Hepatocyte (in vitro differentiated cells): ENCODE measurements around the gene UBASH3A. TPM values are rescaled to one million over a fixed set of nuclear protein-coding genes. Genes with fewer than 3 reads are reported as not detected.

Experiments
- DNase-seq: peaks from one replicate; pipeline ENCODE4 v3.0.0-alpha.2; 2016; ENCODE audit warnings: low spot score
- H2AFZ ChIP-seq: fragments of 200-600 bp; sonication (generic); 2 replicates; pipeline ENCODE4 v1.6.0; 2016; ENCODE audit warnings: antibody characterized with exemption, mild to moderate bottlenecking
- H3K27ac ChIP-seq: fragments of 200-600 bp; sonication (generic); 2 replicates; pipeline ENCODE4 v1.5.1; 2016; ENCODE audit warnings: mild to moderate bottlenecking
- H3K27me3 ChIP-seq: fragments of 200-600 bp; sonication (generic); 2 replicates; pipeline ENCODE4 v1.6.1; 2016
- H3K36me3 ChIP-seq: fragments of 200-600 bp; sonication (generic); replicated peaks from 2 replicates; pipeline ENCODE4 v1.5.1; 2016; ENCODE audit warnings: low read depth; ENCODE audit not compliant: insufficient read depth
- H3K4me1 ChIP-seq: fragments of 200-600 bp; sonication (generic); 2 replicates; pipeline ENCODE4 v1.5.1; 2016; ENCODE audit warnings: mild to moderate bottlenecking, moderate library complexity; ENCODE audit not compliant: insufficient read depth
- H3K4me2 ChIP-seq: fragments of 200-600 bp; sonication (generic); 2 replicates; pipeline ENCODE4 v1.6.0; 2016
- H3K4me3 ChIP-seq: fragments of 200-600 bp; sonication (generic); 2 replicates; pipeline ENCODE4 v1.5.1; 2016; ENCODE audit warnings: mild to moderate bottlenecking
- H3K79me2 ChIP-seq: fragments of 200-600 bp; sonication (generic); 2 replicates; pipeline ENCODE4 v1.6.0; 2017; ENCODE audit warnings: mild to moderate bottlenecking
- H3K9me2 ChIP-seq: fragments of 200-600 bp; sonication (generic); replicated peaks from 2 replicates; pipeline ENCODE4 v1.6.0; 2017; ENCODE audit warnings: mild to moderate bottlenecking; ENCODE audit not compliant: insufficient read depth
- H3K9me3 ChIP-seq: fragments of 200-600 bp; sonication (generic); 2 replicates; pipeline ENCODE4 v1.5.1; 2016; ENCODE audit warnings: low read depth, mild to moderate bottlenecking
- H4K20me1 ChIP-seq: fragments of 200-600 bp; sonication (generic); 2 replicates; pipeline ENCODE4 v1.6.0; 2016; ENCODE audit warnings: mild to moderate bottlenecking; ENCODE audit not compliant: insufficient read depth, poor library complexity, severe bottlenecking
- CTCF ChIP-seq: fragments of 200-600 bp; sonication (generic); IDR thresholded peaks from 2 replicates; pipeline ENCODE4 v1.5.1; 2016; ENCODE audit warnings: antibody characterized with exemption, mild to moderate bottlenecking; ENCODE audit not compliant: poor library complexity
- EZH2 ChIP-seq: fragments of 200-600 bp; sonication (generic); IDR thresholded peaks from 2 replicates; pipeline ENCODE4 v1.6.1; 2016; ENCODE audit warnings: antibody characterized with exemption, mild to moderate bottlenecking, borderline replicate concordance
- EZH2phosphoT487 ChIP-seq: fragments of 200-600 bp; sonication (generic); IDR thresholded peaks from one replicate; pipeline ENCODE4 v1.6.1; 2018; ENCODE audit warnings: antibody characterized with exemption, mild to moderate bottlenecking, low read depth, moderate library complexity; ENCODE audit not compliant: unreplicated experiment, severe bottlenecking
- WGBS: methylation state at CpG from one replicate; pipeline ENCODE4 v1.1.6; 2016; ENCODE audit warnings: low lambda C conversion rate; ENCODE audit errors: missing lambda C conversion rate; 5-methylcytosine and 5-hydroxymethylcytosine counted together
- polyA plus RNA-seq: library from polyadenylated mRNA; unstranded; fragments of >200 nt; fragmentation: Nextera tagmentation; extraction: Ambion mirVana; gene quantifications from 2 replicates; pipeline ENCODE4 v1.2.1, GENCODE V29; 2016
- total RNA-seq: library from RNA; depleted of rRNA; stranded (reverse); fragments of >200 nt; gene quantifications from 2 replicates; pipeline ENCODE4 v1.2.3, GENCODE V29; 2014

UBASH3A gene
- total and polyA plus RNA-seq, 2 experiments from 2014 or later = not detected

GRCh38 chr21:42426876-42427480 lies 23.3 kb downstream of the UBASH3A start:
- H3K9me3 ChIP-seq = no peaks in the 10 kb centered on the region
- H3K36me3 ChIP-seq = no peaks in the 10 kb centered on the region
- H3K79me2 ChIP-seq = no peaks in the 10 kb centered on the region
- no peak overlapping the region for H3K4me2 ChIP-seq
- H3K27ac ChIP-seq = no peak overlapping the region
- no peaks in the 10 kb centered on the region for H3K4me1 ChIP-seq
- no peaks in the 10 kb centered on the region for H4K20me1 ChIP-seq
- no peaks in the 10 kb centered on the region for H3K27me3 ChIP-seq
- peak; percentile 20 for DNase-seq
- H3K9me2 ChIP-seq = no peaks in the 10 kb centered on the region
- no peak overlapping the region for H2AFZ ChIP-seq
- TF ChIP-seq CTCF (no peak), EZH2 (no peak), EZH2phosphoT487 (no peak)
- 85% methylated on average over 10 of the region's 10 CpGs for WGBS
- no peak overlapping the region for H3K4me3 ChIP-seq

GRCh38 chr21:42427809-42428419 lies 24.2 kb downstream of the UBASH3A start:
- Histone ChIP-seq H3K4me1 (no peaks in the 10 kb centered on the region), H3K27me3 (no peaks in the 10 kb centered on the region), H3K36me3 (no peaks in the 10 kb centered on the region), H3K27ac (no peak overlapping the region), H2AFZ (no peak overlapping the region), H4K20me1 (no peaks in the 10 kb centered on the region), H3K9me3 (no peaks in the 10 kb centered on the region), H3K9me2 (no peaks in the 10 kb centered on the region), H3K79me2 (no peaks in the 10 kb centered on the region), H3K4me3 (no peak overlapping the region), H3K4me2 (no peak overlapping the region)
- no peak for DNase-seq
- 86% methylated on average over 10 of the region's 10 CpGs for WGBS
- no peak for TF ChIP-seq CTCF
- no peak for TF ChIP-seq EZH2phosphoT487
- no peak for TF ChIP-seq EZH2

- no peaks in the 10 kb centered on the region for H3K36me3 ChIP-seq
- H3K27me3 ChIP-seq = no peaks in the 10 kb centered on the region
- H3K4me1 ChIP-seq = no peaks in the 10 kb centered on the region
- no peak overlapping the region for H3K4me3 ChIP-seq
- H4K20me1 ChIP-seq = no peaks in the 10 kb centered on the region
- no peaks in the 10 kb centered on the region for H3K79me2 ChIP-seq
- H3K27ac ChIP-seq = no peak overlapping the region
- H3K9me2 ChIP-seq = no peaks in the 10 kb centered on the region
- no peak overlapping the region for H2AFZ ChIP-seq
- DNase-seq = no peak
- no peaks in the 10 kb centered on the region for H3K9me3 ChIP-seq
- no peak for TF ChIP-seq CTCF
- no peak for TF ChIP-seq EZH2phosphoT487
- TF ChIP-seq EZH2 = no peak
- WGBS = 100% methylated on average over 1 of the region's 1 CpG
- H3K4me2 ChIP-seq = no peak overlapping the region
Measured at GRCh38 chr21:42429021-42429420, 25.3 kb downstream of the UBASH3A start.
